Measurements from ENCODE around the gene LAMB2.

DNA sequence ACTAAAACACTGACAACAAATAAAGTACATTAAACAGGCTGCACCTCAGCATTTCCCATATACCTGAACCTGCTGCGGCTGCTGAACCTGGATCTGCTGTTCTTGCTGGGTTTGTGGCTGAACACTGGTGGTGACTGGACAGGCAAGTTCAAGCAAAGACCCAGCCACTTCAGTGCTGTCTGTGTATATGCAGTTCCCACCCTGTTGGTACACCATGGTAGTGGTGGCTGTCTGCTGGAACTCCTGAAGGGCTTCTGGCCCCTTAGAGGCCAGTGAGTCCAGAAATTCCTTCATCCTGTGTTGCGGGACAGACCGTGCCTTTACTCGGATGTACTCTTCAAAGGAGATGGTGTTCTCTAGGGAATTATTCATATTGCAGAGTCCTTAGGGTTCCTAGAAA, 56.2 kb downstream of the LAMB2 start:
- TF ChIP-seq POLR2AphosphoS5 (IDR thresholded peaks at IDR 0.05; ENCODE audit: borderline replicate concordance, low read depth, low read length) = no peak
- TF ChIP-seq EZH2 (IDR thresholded peaks at IDR 0.05) = no peak

Data from SK-N-MC (cell line).